Measurements from ENCODE around the gene C1QTNF12.

The C1QTNF12 gene

DNA sequence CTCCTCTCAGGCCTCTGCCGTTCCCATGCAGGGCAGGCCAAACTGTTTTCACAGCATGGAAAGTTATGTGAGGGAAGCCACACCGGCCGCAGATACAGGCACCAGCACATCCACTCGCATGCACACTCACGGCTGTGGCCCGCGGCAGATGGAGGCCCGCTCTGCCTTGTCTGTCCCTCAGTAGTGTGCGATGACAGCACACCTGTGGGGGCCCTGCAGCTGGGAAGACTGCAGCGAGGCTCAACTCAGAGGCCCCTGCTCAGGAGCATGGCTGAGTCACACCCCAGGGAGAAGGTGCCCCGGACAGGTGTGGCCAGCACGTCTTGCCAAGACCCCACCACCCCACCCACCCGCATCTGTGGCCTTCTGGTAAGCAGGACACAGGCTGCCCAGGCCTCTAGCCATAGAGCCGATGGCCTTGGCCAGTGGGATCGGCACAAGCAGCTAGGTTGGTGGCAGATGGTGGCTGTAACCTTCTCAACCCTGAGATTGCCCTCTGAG, 28.5 kb upstream of the C1QTNF12 start:
- Histone ChIP-seq H3K36me3 (ENCODE audit: insufficient read depth, low read length) (peaks cover 10% of the 10 kb centered on the region), H3K9me3 (ENCODE audit: low read length) (no peaks in the 10 kb centered on the region), H2AFZ (ENCODE audit: low read depth, low read length) (no peak overlapping the region), H3K4me1 (ENCODE audit: insufficient read depth, low read length) (peaks cover 29% of the 10 kb centered on the region), H3K4me3 (ENCODE audit: low read length) (peak overlapping the region; percentile 54), H3K27me3 (ENCODE audit: insufficient read depth, low read length) (no peaks in the 10 kb centered on the region)

DNA sequence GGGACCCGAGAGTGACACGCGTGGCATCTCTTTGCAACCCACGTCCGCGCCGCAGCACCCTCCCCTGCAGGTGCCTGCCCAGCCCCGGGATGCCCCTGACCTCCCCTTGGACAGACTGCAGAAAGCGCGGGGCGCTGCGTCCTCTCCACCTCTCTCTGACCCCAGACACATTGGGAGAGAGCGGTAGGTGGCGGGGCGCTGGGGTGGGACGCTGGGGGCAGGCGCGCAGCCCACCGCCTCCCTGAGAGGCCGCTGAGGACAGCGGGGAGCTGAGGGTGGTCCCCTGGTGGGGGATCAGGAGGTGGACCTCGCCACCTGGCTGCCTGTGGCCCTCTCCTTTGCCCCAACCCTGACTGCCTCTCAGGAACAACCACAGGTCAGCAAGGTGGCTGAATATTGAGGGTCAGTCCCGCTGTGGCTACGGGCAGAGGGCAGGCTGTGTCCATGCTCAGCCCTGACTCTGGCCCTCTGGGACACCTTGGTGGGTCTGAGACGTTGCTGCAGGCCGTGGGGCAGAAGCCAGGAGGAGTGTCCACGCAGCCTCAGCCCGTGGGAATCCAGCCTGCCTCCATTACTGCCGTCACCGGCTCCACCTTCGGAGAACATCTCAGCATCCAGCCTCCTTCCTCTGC, 27.9 kb upstream of the C1QTNF12 start:
- Histone ChIP-seq H3K9me3 (ENCODE audit: low read length) (no peaks in the 10 kb centered on the region), H3K4me3 (ENCODE audit: low read length) (peak overlapping the region; percentile 54), H2AFZ (ENCODE audit: low read depth, low read length) (peak overlapping the region; percentile 33), H3K27me3 (ENCODE audit: insufficient read depth, low read length) (no peaks in the 10 kb centered on the region), H3K4me1 (ENCODE audit: insufficient read depth, low read length) (peaks cover 29% of the 10 kb centered on the region), H3K36me3 (ENCODE audit: insufficient read depth, low read length) (peaks cover 10% of the 10 kb centered on the region)

DNA sequence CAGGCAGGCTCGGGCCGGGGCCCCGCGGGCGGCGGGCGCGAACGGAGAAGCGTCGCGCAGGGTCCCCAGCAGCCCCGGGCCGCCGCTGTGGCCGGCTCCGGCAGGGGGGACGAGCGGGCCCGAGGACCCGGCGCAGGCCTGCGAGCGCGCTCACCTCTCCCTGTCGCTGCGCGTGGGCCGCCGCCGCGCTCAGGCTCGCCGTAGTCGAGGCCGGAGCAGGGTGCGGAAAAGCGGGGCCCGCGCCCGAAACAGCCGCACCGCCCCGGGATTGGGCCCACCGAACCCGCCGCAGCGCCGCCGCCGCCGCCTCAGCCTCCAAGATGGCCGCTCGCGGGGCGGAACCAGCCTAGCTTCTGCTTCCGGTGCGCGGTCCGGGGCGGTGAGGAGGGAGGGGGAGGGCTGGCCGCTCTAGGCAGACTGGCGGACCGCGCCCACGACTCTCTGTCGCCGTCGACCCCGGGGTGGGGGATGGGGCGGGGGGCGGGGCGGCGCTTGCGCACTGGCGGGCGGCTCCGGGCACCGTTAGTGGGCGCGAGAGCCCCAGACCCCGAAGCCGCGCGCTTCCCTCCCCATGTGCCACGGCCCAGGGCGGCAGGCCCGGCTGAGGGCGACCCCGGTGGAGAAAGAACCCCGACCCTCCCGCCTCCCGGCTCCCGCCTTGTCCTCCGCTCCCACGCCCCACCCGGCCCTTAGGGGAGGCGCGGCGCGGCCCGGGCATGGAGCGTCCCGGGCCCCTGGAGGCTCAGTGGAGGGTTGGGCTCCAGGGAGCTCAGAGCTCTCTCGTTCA, 27.2 kb upstream of the C1QTNF12 start, which contains the start of gene UBE2J2:
Gene UBE2J2, minus strand, starts transcription at position 343 of the 787 bp plus-strand sequence. CDS start 5,862 bp downstream, outside the sequence.
- H3K27me3 ChIP-seq (ENCODE audit: insufficient read depth, low read length), result no peaks in the 10 kb centered on the region
- no peaks in the 10 kb centered on the region for H3K9me3 ChIP-seq (ENCODE audit: low read length)
- peaks cover 10% of the 10 kb centered on the region for H3K36me3 ChIP-seq (ENCODE audit: insufficient read depth, low read length)
- peak within 1 kb of the TSS; percentile 97 for H3K4me3 ChIP-seq (ENCODE audit: low read length)
- H3K4me1 ChIP-seq (ENCODE audit: insufficient read depth, low read length), result peaks cover 29% of the 10 kb centered on the region
- peak within 1 kb of the TSS; percentile 43 for H2AFZ ChIP-seq (ENCODE audit: low read depth, low read length)

DNA sequence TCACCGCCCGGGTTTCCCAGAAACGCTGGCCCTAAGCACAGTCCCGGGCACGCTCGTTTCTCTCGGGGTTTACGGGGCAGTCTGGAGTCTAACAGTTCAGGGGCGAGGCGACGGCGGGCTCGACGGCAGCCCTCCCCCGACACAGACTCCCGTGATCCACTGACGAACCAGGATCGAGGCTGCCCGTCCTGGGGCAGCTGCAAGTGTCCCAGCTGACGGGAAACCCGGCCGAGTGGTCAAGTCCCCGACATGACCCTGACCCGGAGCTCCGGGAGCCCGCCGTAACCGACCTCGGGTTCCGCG, 26.6 kb upstream of the C1QTNF12 start:
- Histone ChIP-seq H3K9me3 (ENCODE audit: low read length) (no peaks in the 10 kb centered on the region), H3K36me3 (ENCODE audit: insufficient read depth, low read length) (peaks cover 10% of the 10 kb centered on the region), H3K27me3 (ENCODE audit: insufficient read depth, low read length) (no peaks in the 10 kb centered on the region), H3K4me1 (ENCODE audit: insufficient read depth, low read length) (peaks cover 29% of the 10 kb centered on the region), H2AFZ (ENCODE audit: low read depth, low read length) (peak overlapping the region; percentile 43), H3K4me3 (ENCODE audit: low read length) (peak overlapping the region; percentile 97)

DNA sequence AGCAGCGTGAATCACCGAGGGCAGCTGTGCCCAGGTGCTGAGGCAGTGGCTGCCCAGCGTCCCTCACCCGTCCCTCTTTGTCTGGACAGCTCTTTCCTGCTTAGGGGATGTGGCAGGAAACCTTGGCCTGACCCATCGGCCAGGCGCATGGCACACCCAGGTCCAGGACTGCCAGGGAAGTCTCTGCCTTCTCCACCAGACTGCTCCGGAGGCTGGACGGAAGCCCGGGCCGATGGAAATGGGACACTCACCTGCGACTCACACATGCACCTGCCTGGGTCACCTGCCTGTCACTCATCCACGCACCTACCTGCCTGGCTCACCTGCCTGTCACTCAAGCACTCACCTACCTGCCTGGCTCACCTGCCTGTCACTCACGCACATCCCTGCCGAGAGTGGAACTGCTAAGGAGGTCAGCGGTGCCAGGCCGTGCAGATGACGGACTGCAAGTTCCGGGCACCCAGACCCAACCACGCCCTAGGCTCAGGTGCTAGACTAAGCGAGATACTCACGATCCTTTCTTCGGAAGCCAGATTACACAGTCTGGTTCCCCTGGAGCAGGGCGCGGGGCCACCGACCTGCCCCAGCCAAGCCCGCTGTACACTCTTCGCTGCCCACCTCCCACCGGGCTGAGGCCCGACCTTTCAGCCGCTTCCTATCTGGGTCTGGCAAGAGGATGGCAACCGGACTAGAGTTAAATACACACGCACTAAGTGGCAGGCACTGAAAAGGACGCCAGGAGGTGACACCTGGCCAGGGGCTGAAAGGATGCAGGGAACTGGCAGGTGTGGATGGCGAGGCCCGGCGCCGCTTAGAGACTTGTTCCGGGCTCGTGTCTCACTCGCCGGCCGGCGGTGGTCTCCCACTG, 26.1 kb upstream of the C1QTNF12 start:
- H3K9me3 ChIP-seq (ENCODE audit: low read length), result no peaks in the 10 kb centered on the region
- H3K4me1 ChIP-seq (ENCODE audit: insufficient read depth, low read length), result peaks cover 29% of the 10 kb centered on the region

DNA sequence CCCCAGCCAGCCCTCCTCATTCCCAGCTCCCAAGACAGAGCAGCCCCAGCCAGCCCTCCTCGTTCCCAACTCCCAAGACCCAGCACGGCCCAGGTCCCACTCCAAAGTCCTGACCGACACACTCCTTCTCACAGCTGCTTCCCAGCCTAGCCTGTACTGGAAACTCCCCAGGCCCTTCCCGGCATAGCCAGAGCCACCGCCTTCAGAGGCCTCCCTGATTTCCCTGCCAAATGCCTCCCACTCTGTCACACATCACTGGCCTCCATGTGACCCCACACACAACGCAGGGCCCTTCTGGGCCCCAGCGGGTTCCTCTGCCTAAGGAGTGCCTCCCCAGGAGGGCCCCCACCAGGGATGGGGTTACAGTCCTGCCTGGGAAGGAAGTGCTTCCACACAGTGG, 24.3 kb upstream of the C1QTNF12 start:
- peaks cover 25% of the 10 kb centered on the region for H3K36me3 ChIP-seq (ENCODE audit: insufficient read depth, low read length)
- no peak overlapping the region for H3K4me3 ChIP-seq (ENCODE audit: low read length)
- H2AFZ ChIP-seq (ENCODE audit: low read depth, low read length), result no peak overlapping the region
- no peaks in the 10 kb centered on the region for H3K9me3 ChIP-seq (ENCODE audit: low read length)
- no peaks in the 10 kb centered on the region for H3K27me3 ChIP-seq (ENCODE audit: insufficient read depth, low read length)
- H3K4me1 ChIP-seq (ENCODE audit: insufficient read depth, low read length), result peaks cover 29% of the 10 kb centered on the region

More for the DNA sequence above, 26.1 kb upstream of the C1QTNF12 start:
- Histone ChIP-seq H3K36me3 (ENCODE audit: insufficient read depth, low read length) (peaks cover 14% of the 10 kb centered on the region), H3K4me3 (ENCODE audit: low read length) (peak overlapping the region; percentile 97), H3K27me3 (ENCODE audit: insufficient read depth, low read length) (no peaks in the 10 kb centered on the region), H2AFZ (ENCODE audit: low read depth, low read length) (no peak overlapping the region)

DNA sequence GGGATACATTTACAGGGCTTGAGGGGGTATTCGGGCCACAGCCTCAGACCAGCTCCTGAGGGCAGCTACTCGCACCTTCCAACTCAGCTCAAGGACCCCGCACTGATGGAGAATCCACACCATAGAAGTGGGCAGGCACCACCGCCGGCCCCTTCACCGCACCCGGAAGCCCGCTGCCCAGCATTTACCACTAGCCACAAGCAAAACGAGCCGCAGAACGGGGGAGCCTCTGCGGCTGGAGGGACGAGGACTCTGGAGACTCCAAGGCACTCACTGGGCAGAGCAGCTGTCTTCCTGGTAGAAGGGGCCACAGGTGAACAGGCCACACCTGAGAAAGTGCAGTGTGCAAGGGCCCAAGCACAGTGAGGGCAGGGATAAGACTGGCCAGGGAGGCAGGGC, 21.8 kb upstream of the C1QTNF12 start:
- Histone ChIP-seq H2AFZ (ENCODE audit: low read depth, low read length) (no peak overlapping the region), H3K27me3 (ENCODE audit: insufficient read depth, low read length) (no peaks in the 10 kb centered on the region), H3K4me3 (ENCODE audit: low read length) (no peak overlapping the region), H3K36me3 (ENCODE audit: insufficient read depth, low read length) (peaks cover 41% of the 10 kb centered on the region), H3K4me1 (ENCODE audit: insufficient read depth, low read length) (peaks cover 22% of the 10 kb centered on the region), H3K9me3 (ENCODE audit: low read length) (no peaks in the 10 kb centered on the region)

DNA sequence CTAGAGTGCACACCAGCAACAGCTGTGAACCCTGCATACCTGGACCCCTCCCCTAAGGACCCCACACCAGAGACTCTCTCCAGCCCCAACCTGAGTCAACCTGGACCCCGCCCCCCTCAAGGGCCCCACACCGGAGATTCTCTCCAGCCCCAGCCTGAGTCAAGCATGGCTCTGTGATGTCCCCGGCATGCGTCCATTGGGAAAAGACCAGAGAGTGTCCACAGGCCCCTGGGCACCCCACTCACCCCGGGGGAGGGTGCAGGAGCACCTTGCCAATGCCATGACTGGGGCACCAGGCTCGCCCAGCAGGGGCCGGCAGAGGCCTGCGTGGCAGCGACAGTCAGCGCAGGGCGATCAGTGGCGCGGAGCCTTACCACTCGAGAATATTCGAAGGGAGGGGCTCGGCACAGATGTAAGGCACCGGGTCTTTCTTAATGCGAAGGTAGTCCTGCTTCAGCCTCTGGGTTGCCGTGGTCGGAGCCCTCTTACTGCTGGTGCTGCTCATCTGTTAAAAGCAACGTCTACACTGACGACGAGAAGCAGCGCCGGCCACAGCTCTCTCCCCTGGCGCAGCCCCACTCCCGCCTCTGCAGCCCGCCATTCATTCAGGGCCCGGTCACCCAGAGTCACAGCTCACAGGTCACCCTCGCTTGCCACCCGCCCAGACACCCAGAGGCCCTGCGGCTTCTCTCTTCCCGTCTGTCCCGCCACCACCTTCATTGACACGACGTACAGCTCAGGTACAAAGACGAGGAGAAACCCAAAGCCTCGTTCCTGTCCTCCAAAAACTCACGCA, 21.2 kb upstream of the C1QTNF12 start:
- Histone ChIP-seq H3K36me3 (ENCODE audit: insufficient read depth, low read length) (peaks cover 47% of the 10 kb centered on the region), H3K4me3 (ENCODE audit: low read length) (no peak overlapping the region), H3K4me1 (ENCODE audit: insufficient read depth, low read length) (peaks cover 18% of the 10 kb centered on the region), H3K9me3 (ENCODE audit: low read length) (no peaks in the 10 kb centered on the region), H2AFZ (ENCODE audit: low read depth, low read length) (no peak overlapping the region), H3K27me3 (ENCODE audit: insufficient read depth, low read length) (no peaks in the 10 kb centered on the region)

DNA sequence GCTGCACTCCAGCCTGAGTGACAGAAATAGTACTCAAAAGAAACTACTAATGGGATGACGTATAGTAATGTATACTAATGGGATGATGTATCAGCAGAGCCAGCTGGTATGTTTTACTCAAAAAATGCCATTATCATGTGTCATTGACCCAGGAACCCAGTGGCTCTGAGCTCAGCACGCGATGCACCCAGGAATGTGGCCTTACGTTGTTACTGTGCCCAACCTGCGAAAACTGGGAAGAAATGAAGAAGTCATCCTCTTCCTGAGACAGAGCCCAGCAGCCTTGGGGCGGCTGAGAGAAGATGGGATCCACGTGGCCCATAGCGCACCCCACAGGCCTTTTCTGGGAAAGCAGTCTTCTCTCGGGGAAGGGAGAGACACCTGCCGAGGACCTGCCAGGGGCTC, 18.3 kb upstream of the C1QTNF12 start:
- no peak overlapping the region for H2AFZ ChIP-seq (ENCODE audit: low read depth, low read length)
- H3K36me3 ChIP-seq (ENCODE audit: insufficient read depth, low read length), result peaks cover 56% of the 10 kb centered on the region
- H3K27me3 ChIP-seq (ENCODE audit: insufficient read depth, low read length), result no peaks in the 10 kb centered on the region
- no peak overlapping the region for H3K4me3 ChIP-seq (ENCODE audit: low read length)
- no peaks in the 10 kb centered on the region for H3K4me1 ChIP-seq (ENCODE audit: insufficient read depth, low read length)
- H3K9me3 ChIP-seq (ENCODE audit: low read length), result no peaks in the 10 kb centered on the region

DNA sequence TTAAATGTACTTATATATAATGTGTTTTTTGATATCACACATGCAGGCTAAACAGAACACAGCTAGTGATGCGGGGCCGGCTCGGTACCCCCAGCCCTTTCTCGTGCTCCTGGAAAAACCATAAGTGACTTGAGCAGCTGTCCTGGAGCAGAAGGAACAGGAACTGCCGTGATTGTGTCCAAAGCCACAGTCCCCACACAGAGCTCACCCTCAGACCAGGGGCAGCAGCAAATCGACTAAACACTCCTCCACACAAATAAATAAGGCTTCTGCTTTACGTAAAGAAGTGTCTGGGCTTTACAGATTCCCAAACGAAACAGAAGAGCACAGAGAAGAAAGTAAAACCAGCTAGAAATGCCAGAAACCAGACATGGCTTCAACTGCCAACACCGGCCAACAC, 17.5 kb upstream of the C1QTNF12 start:
- Histone ChIP-seq H3K9me3 (ENCODE audit: low read length) (no peaks in the 10 kb centered on the region), H3K36me3 (ENCODE audit: insufficient read depth, low read length) (peaks cover 61% of the 10 kb centered on the region), H3K4me3 (ENCODE audit: low read length) (no peak overlapping the region), H3K27me3 (ENCODE audit: insufficient read depth, low read length) (no peaks in the 10 kb centered on the region), H2AFZ (ENCODE audit: low read depth, low read length) (no peak overlapping the region), H3K4me1 (ENCODE audit: insufficient read depth, low read length) (no peaks in the 10 kb centered on the region)

DNA sequence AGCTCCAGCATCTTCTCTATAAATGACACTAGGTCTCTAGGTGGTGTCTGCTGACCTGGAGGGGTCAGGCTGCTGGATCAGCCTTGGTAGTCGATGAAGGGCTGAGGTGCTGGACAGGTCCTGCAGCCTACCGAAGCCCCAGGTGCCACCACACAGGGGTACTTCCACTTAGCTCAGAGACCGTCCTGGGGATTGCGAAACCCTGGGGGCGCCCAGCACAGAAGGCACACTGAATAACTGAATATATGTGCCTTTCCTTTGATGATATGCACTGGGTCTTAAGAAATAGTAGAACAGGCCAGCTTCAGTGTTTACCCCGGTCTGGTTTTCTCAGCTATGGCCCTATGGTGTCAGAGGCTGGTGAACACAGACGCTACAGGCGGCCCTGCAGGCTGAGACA, 16.2 kb upstream of the C1QTNF12 start:
- Histone ChIP-seq H3K9me3 (ENCODE audit: low read length) (no peaks in the 10 kb centered on the region), H3K4me3 (ENCODE audit: low read length) (no peak overlapping the region), H2AFZ (ENCODE audit: low read depth, low read length) (no peak overlapping the region), H3K27me3 (ENCODE audit: insufficient read depth, low read length) (no peaks in the 10 kb centered on the region), H3K36me3 (ENCODE audit: insufficient read depth, low read length) (peaks cover 63% of the 10 kb centered on the region), H3K4me1 (ENCODE audit: insufficient read depth, low read length) (no peaks in the 10 kb centered on the region)

DNA sequence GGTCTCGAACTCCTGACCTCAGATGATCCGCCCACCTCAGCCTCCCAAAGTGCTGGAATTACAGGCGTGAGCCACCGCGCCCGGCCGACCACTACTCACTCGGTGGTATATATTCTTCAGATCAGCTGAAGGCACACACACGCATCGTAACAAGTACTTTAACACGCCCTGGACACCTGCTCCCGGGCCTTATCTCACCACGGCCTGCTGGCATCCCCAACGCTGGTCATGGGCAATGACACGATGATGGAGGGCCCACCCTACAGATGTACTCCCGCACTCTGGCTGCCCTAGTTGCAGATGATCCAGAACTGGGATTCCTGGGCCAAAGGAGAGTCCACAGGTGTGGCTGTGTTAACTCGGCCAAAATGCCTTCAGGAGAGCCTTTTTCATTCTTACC, 15.5 kb upstream of the C1QTNF12 start:
- Histone ChIP-seq H2AFZ (ENCODE audit: low read depth, low read length) (no peak overlapping the region), H3K9me3 (ENCODE audit: low read length) (no peaks in the 10 kb centered on the region), H3K4me1 (ENCODE audit: insufficient read depth, low read length) (no peaks in the 10 kb centered on the region), H3K4me3 (ENCODE audit: low read length) (no peak overlapping the region), H3K27me3 (ENCODE audit: insufficient read depth, low read length) (no peaks in the 10 kb centered on the region), H3K36me3 (ENCODE audit: insufficient read depth, low read length) (peaks cover 60% of the 10 kb centered on the region)

All from neuron (in vitro differentiated cells).